HepG2 (cell line): ENCODE data around the gene ATP8B2. TPM values are rescaled to one million over a fixed set of nuclear protein-coding genes. Genes with fewer than 3 reads are reported as not detected.

ENCODE experiments used
- AHR ChIP-seq: IDR thresholded peaks from 2 replicates; pipeline ENCODE4 v1.6.1; 2018; ENCODE audit warnings: missing genetic modification reagents, missing compliant biosample characterization
- CREM ChIP-seq, 2 experiments: sonication (generic) in 1 of 2; formaldehyde crosslinking in 1 of 2; IDR thresholded peaks; 2 replicates each; pipeline versions ENCODE4 v1.4.0 to v1.6.1; 2016 to 2020; ENCODE audit warnings: antibody characterized with exemption in 1 of 2, mild to moderate bottlenecking in 1 of 2, missing genetic modification reagents in 1 of 2
- EP300 ChIP-seq, 3 experiments: sonication (generic) in 1 of 3; formaldehyde crosslinking in 1 of 3; IDR thresholded peaks; 2 replicates each; pipeline versions ENCODE4 v1.5.1 to v1.6.1; 2011 to 2020; ENCODE audit warnings: low read depth in 2 of 3, low read length in 2 of 3, borderline replicate concordance in 1 of 3, improper control_type of control experiment in 1 of 3, mild to moderate bottlenecking in 1 of 3, missing genetic modification reagents in 1 of 3, moderate library complexity in 1 of 3
- GTF3A ChIP-seq: sonication (generic); formaldehyde crosslinking; conservative IDR thresholded peaks from 2 replicates; pipeline ENCODE4 v1.4.0; 2020; ENCODE audit warnings: mild to moderate bottlenecking, missing genetic modification reagents
- HINFP ChIP-seq: sonication (generic); formaldehyde crosslinking; IDR thresholded peaks from 2 replicates; pipeline ENCODE4 v1.4.0; 2020; ENCODE audit warnings: low read depth, mild to moderate bottlenecking, missing genetic modification reagents
- HMGXB4 ChIP-seq, 2 experiments: sonication (generic) in 1 of 2; formaldehyde crosslinking in 1 of 2; IDR thresholded peaks; 2 replicates each; pipeline versions ENCODE4 v1.4.0 to v1.6.1; 2018 to 2020; ENCODE audit warnings: missing genetic modification reagents in 2 of 2, borderline replicate concordance in 1 of 2, low read depth in 1 of 2, mild to moderate bottlenecking in 1 of 2, missing biosample characterization in 1 of 2
- HOXA9 ChIP-seq: sonication (generic); formaldehyde crosslinking; IDR thresholded peaks from 2 replicates; pipeline ENCODE4 v1.8.1; 2022; ENCODE audit warnings: missing genetic modification reagents, mild to moderate bottlenecking, moderate library complexity, borderline replicate concordance
- HOXD1 ChIP-seq: sonication (generic); formaldehyde crosslinking; IDR thresholded peaks from 2 replicates; pipeline ENCODE4 v1.5.0; 2020; ENCODE audit warnings: missing genetic modification reagents
- IRF2 ChIP-seq: IDR thresholded peaks from 2 replicates; pipeline ENCODE4 v1.6.1; 2018; ENCODE audit warnings: missing genetic modification reagents, missing compliant biosample characterization
- KMT2B ChIP-seq: IDR thresholded peaks from 2 replicates; pipeline ENCODE4 v1.6.1; 2016; ENCODE audit warnings: missing genetic modification reagents, missing compliant biosample characterization
- MIER3 ChIP-seq: IDR thresholded peaks from 2 replicates; pipeline ENCODE4 v1.6.1; 2016; ENCODE audit warnings: missing compliant biosample characterization, borderline replicate concordance
- MTA1 ChIP-seq: sonication (generic); formaldehyde crosslinking; IDR thresholded peaks from 2 replicates; pipeline ENCODE4 v1.4.0; 2020; ENCODE audit warnings: missing genetic modification reagents, mild to moderate bottlenecking, borderline replicate concordance
- MXD3 ChIP-seq: IDR thresholded peaks from 2 replicates; pipeline ENCODE4 v1.6.1; 2016; ENCODE audit warnings: mild to moderate bottlenecking, missing biosample characterization, missing genetic modification reagents
- NRL ChIP-seq: sonication (generic); formaldehyde crosslinking; IDR thresholded peaks from 2 replicates; pipeline ENCODE4 v1.5.0; 2020; ENCODE audit warnings: missing genetic modification reagents, mild to moderate bottlenecking, moderate library complexity, borderline replicate concordance
- RAD21 ChIP-seq: fragments of 450-650 bp; formaldehyde crosslinking; IDR thresholded peaks from 2 replicates; pipeline ENCODE4 v1.5.0; 2020; ENCODE audit warnings: mild to moderate bottlenecking
- SIN3A ChIP-seq: IDR thresholded peaks from 2 replicates; pipeline ENCODE4 v1.6.1; 2011; ENCODE audit warnings: low read depth, mild to moderate bottlenecking, control low read depth, low read length, borderline replicate concordance
- SNAPC5 ChIP-seq: sonication (generic); formaldehyde crosslinking; IDR thresholded peaks from 2 replicates; pipeline ENCODE4 v1.8.1; 2023; ENCODE audit warnings: mild to moderate bottlenecking, missing genetic modification reagents, borderline replicate concordance
- SOX6 ChIP-seq, 2 experiments: fragments of 450-650 bp in 1 of 2; sonication (generic) in 1 of 2; formaldehyde crosslinking in 1 of 2; IDR thresholded peaks; 2 replicates each; pipeline versions ENCODE4 v1.4.0 to v1.6.1; 2017 to 2020; ENCODE audit warnings: antibody characterized with exemption in 1 of 2, mild to moderate bottlenecking in 1 of 2, missing genetic modification reagents in 1 of 2
- SP4 ChIP-seq: sonication (generic); formaldehyde crosslinking; IDR thresholded peaks from 2 replicates; pipeline ENCODE4 v1.8.1; 2023; ENCODE audit warnings: mild to moderate bottlenecking, missing genetic modification reagents
- ZNF121 ChIP-seq: sonication (generic); formaldehyde crosslinking; IDR thresholded peaks from 2 replicates; pipeline ENCODE4 v1.5.0; 2020; ENCODE audit warnings: mild to moderate bottlenecking, missing genetic modification reagents
- ZNF232 ChIP-seq: sonication (generic); formaldehyde crosslinking; IDR thresholded peaks from 2 replicates; pipeline ENCODE4 v1.4.0; 2020; ENCODE audit warnings: missing genetic modification reagents, borderline replicate concordance
- ZNF607 ChIP-seq: sonication (generic); formaldehyde crosslinking; IDR thresholded peaks from 2 replicates; pipeline ENCODE4 v1.5.1; 2020; ENCODE audit warnings: missing genetic modification reagents, mild to moderate bottlenecking, borderline replicate concordance
- ZNF746 ChIP-seq: sonication (generic); formaldehyde crosslinking; IDR thresholded peaks from 2 replicates; pipeline ENCODE4 v1.8.0; 2022; ENCODE audit warnings: mild to moderate bottlenecking, missing genetic modification reagents
- ZSCAN25 ChIP-seq: sonication (generic); formaldehyde crosslinking; IDR thresholded peaks from 2 replicates; pipeline ENCODE4 v1.8.0; 2022; ENCODE audit warnings: mild to moderate bottlenecking, missing genetic modification reagents
- polyA plus RNA-seq, 8 experiments: library from polyadenylated mRNA; depleted of rRNA in 3 of 8; stranded (reverse) in 7 of 8; unstranded in 1 of 8; fragments of >200 nt; fragmentation: Illumina TruSeq in 4 of 8; extraction: Trizol in 4 of 8; gene quantifications; 2 replicates each; pipeline versions ENCODE4 v1.2.1 to v1.2.3, GENCODE V29; 2011 to 2016; ENCODE audit warnings: low read depth in 4 of 8, missing spikeins in 1 of 8, mixed read lengths in 1 of 8; ENCODE audit not compliant: insufficient read depth in 1 of 8
- total RNA-seq, 5 experiments: library from RNA; depleted of rRNA; stranded (reverse); fragments of >200 nt; fragmentation: Illumina TruSeq; extraction: Trizol; gene quantifications; 2 replicates each; pipeline ENCODE4 v1.2.3, GENCODE V29; 2016; ENCODE audit warnings: low read depth in 1 of 5

Gene ATP8B2
- total and polyA plus RNA-seq, 2 of the 13 experiments (the other 11 are each of a cell fraction or from before 2014, with no cell fraction given) = 20.4 to 39.3 TPM

- TF ChIP-seq SP4 (0 out of 2 replicates have a peak, but pooled peaks have one; percentile 46), CREM (IDR thresholded peaks at IDR 0.05) (peak; percentile 8; the same call in 1 of the 2 replicates), CREM (CRISPR knock-in tag; IDR thresholded peaks at IDR 0.05) (no peak), HINFP (CRISPR knock-in tag) (peak; percentile 44; the same call in 1 of the 2 replicates), GTF3A (CRISPR knock-in tag) (no peak), MIER3 (CRISPR knock-in tag) (peak; percentile 45; the same call in 1 of the 2 replicates), EP300 (IDR thresholded peaks at IDR 0.05; ENCODE audit: low read depth in 2 of 2, low read length in 2 of 2) (no peak), EP300 (CRISPR knock-in tag; IDR thresholded peaks at IDR 0.05; ENCODE audit: borderline replicate concordance) (no peak), SOX6 (IDR thresholded peaks at IDR 0.05) (no peak), SOX6 (CRISPR knock-in tag; IDR thresholded peaks at IDR 0.05) (peak; percentile 40), HOXA9 (no peak), ZSCAN25 (CRISPR knock-in tag) (0 out of 2 replicates have a peak, but pooled peaks have one; percentile 22), KMT2B (CRISPR knock-in tag) (0 out of 2 replicates have a peak, but pooled peaks have one; percentile 22), MXD3 (CRISPR knock-in tag) (no peak), IRF2 (0 out of 2 replicates have a peak, but pooled peaks have one; percentile 44), HMGXB4 (CRISPR knock-in tag; IDR thresholded peaks at IDR 0.05; ENCODE audit: borderline replicate concordance in 1 of 2, low read depth in 1 of 2) (peak; percentile 88 to 96), AHR (CRISPR knock-in tag) (0 out of 2 replicates have a peak, but pooled peaks have one; percentile 44), SIN3A (0 out of 2 replicates have a peak, but pooled peaks have one; percentile 36), NRL (peak; percentile 66; the same call in 1 of the 2 replicates), MTA1 (peak; percentile 72; the same call in 1 of the 2 replicates), ZNF121 (no peak), RAD21 (CRISPR knock-in tag) (peak; percentile 68; the same call in 1 of the 2 replicates), SNAPC5 (CRISPR knock-in tag) (0 out of 2 replicates have a peak, but pooled peaks have one; percentile 12), ZNF607 (CRISPR knock-in tag) (no peak), ZNF232 (CRISPR knock-in tag) (no peak), ZNF746 (CRISPR knock-in tag) (no peak), HOXD1 (no peak)
Measured at GRCh38 chr1:154324669-154325582, at the start of gene ATP8B2 (continued).
